HG02973 (cell line): ENCODE measurements around the gene TYK2.
A peak's percentile ranks its signal among the peaks of the same experiment; 100 is the strongest.

ENCODE experiments used
- ATAC-seq: cut with Tn5 transposase; IDR thresholded peaks from one replicate; pipeline ENCODE4 v1.9.1; 2021; ENCODE audit warnings: moderate library complexity; ENCODE audit not compliant: unreplicated experiment

The TYK2 gene

DNA sequence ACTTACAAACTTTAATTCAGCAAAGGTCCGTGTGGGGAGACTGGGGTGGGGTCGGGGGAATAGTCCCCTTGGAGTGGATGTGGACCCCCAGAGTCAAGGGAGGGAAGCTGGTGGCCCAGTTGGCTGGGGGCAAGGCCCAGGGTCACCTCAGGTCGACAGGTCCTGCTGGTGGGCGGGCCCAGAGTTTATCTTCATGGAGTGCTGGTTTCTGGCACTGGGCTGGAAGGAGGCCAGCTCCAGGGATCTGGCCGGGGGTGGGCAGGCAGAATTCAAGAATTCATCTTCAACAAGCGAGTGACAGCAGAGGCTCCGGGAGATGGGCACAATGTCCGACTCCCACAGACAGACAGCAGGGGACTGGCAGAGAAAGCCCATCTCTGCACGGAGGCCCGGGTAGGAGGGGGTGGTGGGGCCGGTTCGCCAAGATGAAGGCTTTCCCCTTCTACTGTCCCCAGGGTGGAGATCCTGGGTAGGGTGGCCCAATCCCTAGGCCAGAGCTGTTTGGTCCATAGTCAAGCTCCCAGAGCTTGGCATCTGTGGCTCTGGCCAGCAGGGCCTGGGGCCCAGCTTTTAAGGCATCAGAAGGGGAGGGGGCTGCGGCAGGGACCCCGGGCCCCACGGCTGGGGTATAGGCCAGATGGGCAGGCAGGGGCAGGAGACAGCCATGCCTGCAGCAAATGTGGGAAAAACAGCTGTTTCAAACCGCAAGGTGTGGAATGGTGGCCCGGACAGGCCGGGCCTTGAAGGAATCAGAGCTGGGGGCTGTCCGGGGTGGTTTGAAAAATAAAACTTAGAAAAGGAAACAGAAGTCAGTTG is 63.9 kb downstream of the TYK2 start:
- ATAC-seq, result no peak

DNA sequence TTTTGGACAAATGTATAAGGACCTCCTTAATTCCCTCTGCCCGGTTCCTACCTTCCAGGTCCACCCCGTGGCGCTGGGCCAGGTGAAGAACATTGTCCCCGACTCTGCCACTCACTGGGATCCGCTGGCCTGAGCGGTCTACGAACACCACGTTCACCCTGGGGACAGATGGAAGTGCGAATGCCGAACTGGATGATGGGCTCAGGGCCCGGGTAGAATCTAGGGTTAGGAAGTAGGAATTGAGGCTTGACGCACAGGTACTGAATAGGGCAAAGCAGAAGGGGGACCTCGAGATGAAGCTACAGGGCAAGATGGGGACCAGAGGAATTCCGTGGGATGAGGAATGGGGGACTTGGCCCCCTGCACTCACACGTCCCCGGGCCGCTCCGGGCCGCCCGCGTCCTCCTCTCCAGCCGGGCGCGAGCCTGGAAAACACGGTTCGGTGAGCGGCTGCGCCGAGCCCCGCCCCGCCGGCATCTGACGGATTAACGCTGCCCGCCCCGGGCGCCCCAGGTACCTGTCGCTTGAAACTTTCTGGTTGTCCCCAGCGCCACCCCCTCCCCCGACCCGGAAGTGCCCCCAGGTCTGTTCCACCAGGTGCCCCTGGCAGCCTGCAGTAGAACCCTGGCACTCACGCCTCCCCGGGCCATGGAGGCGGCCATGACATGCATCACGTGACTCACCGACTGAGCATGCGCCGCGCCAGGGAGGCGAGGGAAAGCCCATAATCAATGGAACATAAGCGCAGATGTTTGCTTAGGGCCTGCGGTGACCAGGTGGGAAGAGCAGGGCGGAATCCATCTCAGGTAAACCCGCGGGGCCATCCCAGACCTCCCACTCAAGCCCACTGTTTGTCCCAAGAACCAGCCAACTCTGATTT is 64.8 kb downstream of the TYK2 start, which contains the start of gene FDX2:
TSS of gene FDX2 (minus strand) at position 681 of the 880 bp plus-strand sequence. CDS start at position 662, 19 bp downstream.
- peak; percentile 53 for ATAC-seq

- ATAC-seq, result no peak
Measured at GRCh38 chr19:10309423-10309822, 70.9 kb downstream of the TYK2 start, which contains the start of gene ZGLP1. Gene ZGLP1, minus strand, starts transcription at chr19:10309815.

DNA sequence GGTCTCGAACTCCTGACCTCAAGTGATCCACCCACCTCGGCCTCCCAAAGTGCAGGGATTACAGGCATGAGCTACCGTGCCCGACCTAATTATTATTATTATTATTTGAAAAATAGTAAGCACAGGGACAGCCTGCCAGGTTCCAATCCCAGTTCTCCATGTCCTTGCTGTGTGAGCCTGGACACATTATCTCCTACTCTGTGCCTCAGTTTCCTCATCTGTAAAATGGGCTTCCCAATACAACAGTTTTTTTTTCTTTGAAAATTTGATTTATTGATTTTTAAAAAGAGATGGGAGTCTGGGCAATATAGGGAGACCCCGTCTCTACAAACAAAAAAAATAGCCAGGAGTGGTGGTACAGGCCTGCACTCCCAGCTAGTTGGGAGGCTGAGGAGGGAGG is 74.0 kb downstream of the TYK2 start:
- ATAC-seq, result no peak

DNA sequence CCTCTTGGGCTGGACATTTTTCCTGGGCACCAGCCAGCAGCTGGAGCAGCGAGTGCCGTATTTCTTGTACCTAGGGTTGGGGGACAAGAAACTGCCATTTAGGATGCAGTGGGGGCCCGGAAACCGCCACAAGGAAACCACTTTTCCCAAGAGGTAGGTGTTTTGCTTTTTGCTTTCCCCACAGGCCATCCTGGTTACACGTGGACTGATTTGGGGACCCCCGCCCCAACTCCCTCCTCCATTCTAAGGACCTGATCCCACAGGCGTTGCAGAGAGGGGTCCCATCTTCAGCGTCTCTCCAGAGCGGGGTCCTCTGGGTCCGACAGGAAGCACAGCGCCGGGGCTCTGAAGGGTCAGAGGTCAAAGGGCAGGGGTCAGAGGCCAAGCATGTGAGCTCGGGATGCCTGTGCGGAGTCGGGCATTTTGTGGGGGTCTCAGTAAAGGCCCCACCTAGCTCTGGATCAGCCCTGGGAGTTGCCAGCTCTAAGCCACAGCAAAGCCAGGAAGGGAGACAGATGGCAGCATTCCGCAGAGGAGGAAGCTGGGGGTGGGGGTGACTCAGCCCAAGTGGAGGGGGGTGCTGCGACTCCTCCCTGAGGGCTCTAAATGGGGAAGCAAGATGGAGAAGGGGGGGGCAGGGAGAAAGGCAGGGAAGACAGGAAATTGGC is 75.1 kb downstream of the TYK2 start:
- no peak for ATAC-seq
